Measurements from ENCODE around the gene SSC5D. TPM values are rescaled to one million over a fixed set of nuclear protein-coding genes. Genes with fewer than 3 reads are reported as not detected.

SSC5D gene
- total RNA-seq, 1 donor from 2014 or later, result 46.8 TPM

- no peak overlapping the region for H3K27ac Mint-ChIP-seq (ENCODE audit: unreplicated experiment)
- H3K36me3 Mint-ChIP-seq (ENCODE audit: low read depth, unreplicated experiment), result no peaks in the 10 kb centered on the region
- H3K4me1 Mint-ChIP-seq (ENCODE audit: low read depth, unreplicated experiment), result no peaks in the 10 kb centered on the region
- FAIRE-seq, result no peak
- DNase-seq (ENCODE audit: low read depth), result no peak
- TF ChIP-seq EZH2 (IDR thresholded peaks at IDR 0.05; ENCODE audit: insufficient read depth, low read length), result peak; percentile 23
- TF ChIP-seq, protein P1, sequence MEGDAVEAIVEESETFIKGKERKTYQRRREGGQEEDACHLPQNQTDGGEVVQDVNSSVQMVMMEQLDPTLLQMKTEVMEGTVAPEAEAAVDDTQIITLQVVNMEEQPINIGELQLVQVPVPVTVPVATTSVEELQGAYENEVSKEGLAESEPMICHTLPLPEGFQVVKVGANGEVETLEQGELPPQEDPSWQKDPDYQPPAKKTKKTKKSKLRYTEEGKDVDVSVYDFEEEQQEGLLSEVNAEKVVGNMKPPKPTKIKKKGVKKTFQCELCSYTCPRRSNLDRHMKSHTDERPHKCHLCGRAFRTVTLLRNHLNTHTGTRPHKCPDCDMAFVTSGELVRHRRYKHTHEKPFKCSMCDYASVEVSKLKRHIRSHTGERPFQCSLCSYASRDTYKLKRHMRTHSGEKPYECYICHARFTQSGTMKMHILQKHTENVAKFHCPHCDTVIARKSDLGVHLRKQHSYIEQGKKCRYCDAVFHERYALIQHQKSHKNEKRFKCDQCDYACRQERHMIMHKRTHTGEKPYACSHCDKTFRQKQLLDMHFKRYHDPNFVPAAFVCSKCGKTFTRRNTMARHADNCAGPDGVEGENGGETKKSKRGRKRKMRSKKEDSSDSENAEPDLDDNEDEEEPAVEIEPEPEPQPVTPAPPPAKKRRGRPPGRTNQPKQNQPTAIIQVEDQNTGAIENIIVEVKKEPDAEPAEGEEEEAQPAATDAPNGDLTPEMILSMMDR (IDR thresholded peaks at IDR 0.05; ENCODE audit: insufficient read depth, low read depth, low read length), result no peak
- no peak overlapping the region for H3K27ac ChIP-seq (ENCODE audit: low read depth, low read length)
- no peaks in the 10 kb centered on the region for H3K79me2 ChIP-seq (ENCODE audit: insufficient read depth, low read length)
- peaks cover 4% of the 10 kb centered on the region for H3K9me3 ChIP-seq (ENCODE audit: insufficient read depth, low read depth, low read length)
- peaks cover 52% of the 10 kb centered on the region for H3K27me3 ChIP-seq (ENCODE audit: insufficient read depth, low read length)
- H3K9me3 Mint-ChIP-seq (ENCODE audit: unreplicated experiment), result peaks cover 10% of the 10 kb centered on the region
- peaks cover 62% of the 10 kb centered on the region for H3K27me3 Mint-ChIP-seq (ENCODE audit: low read depth, unreplicated experiment)
- H3K4me3 Mint-ChIP-seq (ENCODE audit: unreplicated experiment), result no peak overlapping the region
- H3K4me2 ChIP-seq (ENCODE audit: low read length), result no peak overlapping the region
- no peak overlapping the region for H3K9ac ChIP-seq (ENCODE audit: low read length)
- H4K20me1 ChIP-seq (ENCODE audit: insufficient read depth, low read length), result no peaks in the 10 kb centered on the region
- H3K4me1 ChIP-seq (ENCODE audit: insufficient read depth, low read length), result no peaks in the 10 kb centered on the region
- no peak overlapping the region for H3K4me3 ChIP-seq (ENCODE audit: insufficient read depth, low read depth, low read length)
- no peak overlapping the region for H2AFZ ChIP-seq (ENCODE audit: low read depth, low read length)
- no peaks in the 10 kb centered on the region for H3K36me3 ChIP-seq (ENCODE audit: insufficient read depth, low read length)
Measured at GRCh38 chr19:55443824-55444480, 44.3 kb upstream of the SSC5D start.

DNA sequence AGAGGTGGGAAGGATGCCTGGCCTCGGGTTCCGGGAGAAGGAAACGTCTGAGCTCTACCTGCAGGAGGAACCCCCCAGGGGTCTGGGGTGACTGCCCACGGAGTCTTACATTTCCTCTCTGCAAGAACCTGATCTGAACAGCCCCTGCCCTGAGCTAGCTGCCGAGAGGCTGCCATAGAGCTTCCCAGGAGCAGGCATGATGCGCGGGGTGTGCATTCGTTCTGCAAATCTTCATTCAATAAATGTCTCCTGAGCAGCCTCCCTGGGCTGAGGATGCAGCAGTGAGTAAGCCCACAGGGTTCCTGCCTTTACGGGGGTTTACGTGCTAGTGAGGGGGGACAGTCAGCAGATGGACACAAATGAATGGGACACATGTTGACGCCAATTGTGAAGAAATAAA is 43.6 kb upstream of the SSC5D start:
- Histone ChIP-seq H3K27me3 (ENCODE audit: insufficient read depth, low read length) (peaks cover 45% of the 10 kb centered on the region), H3K4me2 (ENCODE audit: low read length) (no peak overlapping the region), H3K36me3 (ENCODE audit: insufficient read depth, low read length) (no peaks in the 10 kb centered on the region), H3K4me1 (ENCODE audit: insufficient read depth, low read length) (no peaks in the 10 kb centered on the region), H3K27ac (ENCODE audit: low read depth, low read length) (no peak overlapping the region), H2AFZ (ENCODE audit: low read depth, low read length) (no peak overlapping the region), H4K20me1 (ENCODE audit: insufficient read depth, low read length) (no peaks in the 10 kb centered on the region), H3K79me2 (ENCODE audit: insufficient read depth, low read length) (no peaks in the 10 kb centered on the region), H3K4me3 (ENCODE audit: insufficient read depth, low read depth, low read length) (no peak overlapping the region), H3K9ac (ENCODE audit: low read length) (no peak overlapping the region), H3K9me3 (ENCODE audit: insufficient read depth, low read depth, low read length) (peaks cover 4% of the 10 kb centered on the region)
- TF ChIP-seq, protein P1 (IDR thresholded peaks at IDR 0.05; ENCODE audit: insufficient read depth, low read depth, low read length), result no peak
- TF ChIP-seq EZH2 (IDR thresholded peaks at IDR 0.05; ENCODE audit: insufficient read depth, low read length), result peak; percentile 4
- Mint-ChIP-seq H3K36me3 (ENCODE audit: low read depth, unreplicated experiment) (no peaks in the 10 kb centered on the region), H3K27ac (ENCODE audit: unreplicated experiment) (no peak overlapping the region), H3K4me3 (ENCODE audit: unreplicated experiment) (no peak overlapping the region), H3K9me3 (ENCODE audit: unreplicated experiment) (peaks cover 3% of the 10 kb centered on the region), H3K4me1 (ENCODE audit: low read depth, unreplicated experiment) (no peaks in the 10 kb centered on the region), H3K27me3 (ENCODE audit: low read depth, unreplicated experiment) (peaks cover 55% of the 10 kb centered on the region)
- DNase-seq (ENCODE audit: low read depth), result no peak
- FAIRE-seq, result no peak

- Histone ChIP-seq H3K27me3 (ENCODE audit: insufficient read depth, low read length) (peaks cover 42% of the 10 kb centered on the region), H3K4me2 (ENCODE audit: low read length) (no peak overlapping the region), H2AFZ (ENCODE audit: low read depth, low read length) (no peak overlapping the region), H3K4me1 (ENCODE audit: insufficient read depth, low read length) (no peaks in the 10 kb centered on the region), H3K36me3 (ENCODE audit: insufficient read depth, low read length) (no peaks in the 10 kb centered on the region), H3K9ac (ENCODE audit: low read length) (no peak overlapping the region), H3K4me3 (ENCODE audit: insufficient read depth, low read depth, low read length) (no peak overlapping the region), H4K20me1 (ENCODE audit: insufficient read depth, low read length) (no peaks in the 10 kb centered on the region), H3K9me3 (ENCODE audit: insufficient read depth, low read depth, low read length) (no peaks in the 10 kb centered on the region), H3K27ac (ENCODE audit: low read depth, low read length) (no peak overlapping the region), H3K79me2 (ENCODE audit: insufficient read depth, low read length) (no peaks in the 10 kb centered on the region)
- Mint-ChIP-seq H3K36me3 (ENCODE audit: low read depth, unreplicated experiment) (no peaks in the 10 kb centered on the region), H3K4me3 (ENCODE audit: unreplicated experiment) (no peak overlapping the region), H3K27me3 (ENCODE audit: low read depth, unreplicated experiment) (peaks cover 53% of the 10 kb centered on the region), H3K4me1 (ENCODE audit: low read depth, unreplicated experiment) (no peaks in the 10 kb centered on the region), H3K9me3 (ENCODE audit: unreplicated experiment) (peaks cover under 1% of the 10 kb centered on the region), H3K27ac (ENCODE audit: unreplicated experiment) (no peak overlapping the region)
- TF ChIP-seq EZH2 (IDR thresholded peaks at IDR 0.05; ENCODE audit: insufficient read depth, low read length), result no peak
- TF ChIP-seq, protein P1 (IDR thresholded peaks at IDR 0.05; ENCODE audit: insufficient read depth, low read depth, low read length), result no peak
- no peak for DNase-seq (ENCODE audit: low read depth)
- no peak for FAIRE-seq
Measured at GRCh38 chr19:55446060-55446459, 42.2 kb upstream of the SSC5D start.
